ENCODE measurements around the gene LIX1L.

Gene LIX1L
- 61.9 reads per million, percentile 73 among the genes with 10 or more reads in this experiment for total RNA-seq

- peak; percentile 94 for DNase-seq
Observed at GRCh38 chr1:145957443-145958319, at the start of gene LIX1L. LIX1L (minus strand) TSS chr1:145958017; CDS start chr1:145957927, 90 bp downstream.

- no peak for DNase-seq
Observed at GRCh38 chr1:146001709-146002108, 43.9 kb upstream of the LIX1L start.

GRCh38 chr1:145999321-146000024 lies 41.7 kb upstream of the LIX1L start:
- DNase-seq: peak; percentile 35

GRCh38 chr1:145997718-145998023 lies 39.9 kb upstream of the LIX1L start:
- DNase-seq: no peak

GRCh38 chr1:145997016-145997717 lies 39.4 kb upstream of the LIX1L start:
- peak; percentile 49 for DNase-seq

- DNase-seq: peak; percentile 89
Observed at GRCh38 chr1:145996433-145997015, 38.7 kb upstream of the LIX1L start, which contains the start of gene TXNIP. TXNIP (minus strand) TSS chr1:145996579; CDS start chr1:145996266, 313 bp downstream.

GRCh38 chr1:145995964-145996432 lies 38.2 kb upstream of the LIX1L start:
- no peak for DNase-seq

GRCh38 chr1:145995148-145995881 lies 37.5 kb upstream of the LIX1L start:
- DNase-seq: no peak

GRCh38 chr1:145994391-145995120 lies 36.7 kb upstream of the LIX1L start:
- DNase-seq: peak; percentile 25

- no peak for DNase-seq
Observed at GRCh38 chr1:145993618-145994390, 36.0 kb upstream of the LIX1L start.

- DNase-seq: no peak
Observed at GRCh38 chr1:145992958-145993617, 35.3 kb upstream of the LIX1L start.

GRCh38 chr1:145992502-145992936 lies 34.7 kb upstream of the LIX1L start:
- DNase-seq: no peak

GRCh38 chr1:145991735-145992412 lies 34.1 kb upstream of the LIX1L start:
- no peak for DNase-seq

GRCh38 chr1:145990249-145990855 lies 32.5 kb upstream of the LIX1L start:
- DNase-seq: no peak

GRCh38 chr1:145988773-145989172 lies 31.0 kb upstream of the LIX1L start:
- no peak for DNase-seq

GRCh38 chr1:145987926-145988325 lies 30.1 kb upstream of the LIX1L start:
- DNase-seq: no peak

- DNase-seq: no peak
Observed at GRCh38 chr1:145986551-145986950, 28.7 kb upstream of the LIX1L start.

- DNase-seq: no peak
Observed at GRCh38 chr1:145985502-145986439, 28.0 kb upstream of the LIX1L start.
